Hepatocyte (in vitro differentiated cells): ENCODE measurements around the gene OPTC. TPM values are rescaled to one million over a fixed set of nuclear protein-coding genes. Genes with fewer than 3 reads are reported as not detected.
A peak's percentile ranks its signal among the peaks of the same experiment; 100 is the strongest.

Experiments used
- DNase-seq: peaks from one replicate; pipeline ENCODE4 v3.0.0-alpha.2; 2016; ENCODE audit warnings: low spot score
- H2AFZ ChIP-seq: fragments of 200-600 bp; sonication (generic); 2 replicates; pipeline ENCODE4 v1.6.0; 2016; ENCODE audit warnings: antibody characterized with exemption, mild to moderate bottlenecking
- H3K27ac ChIP-seq: fragments of 200-600 bp; sonication (generic); 2 replicates; pipeline ENCODE4 v1.5.1; 2016; ENCODE audit warnings: mild to moderate bottlenecking
- H3K27me3 ChIP-seq: fragments of 200-600 bp; sonication (generic); 2 replicates; pipeline ENCODE4 v1.6.1; 2016
- H3K36me3 ChIP-seq: fragments of 200-600 bp; sonication (generic); replicated peaks from 2 replicates; pipeline ENCODE4 v1.5.1; 2016; ENCODE audit warnings: low read depth; ENCODE audit not compliant: insufficient read depth
- H3K4me1 ChIP-seq: fragments of 200-600 bp; sonication (generic); 2 replicates; pipeline ENCODE4 v1.5.1; 2016; ENCODE audit warnings: mild to moderate bottlenecking, moderate library complexity; ENCODE audit not compliant: insufficient read depth
- H3K4me2 ChIP-seq: fragments of 200-600 bp; sonication (generic); 2 replicates; pipeline ENCODE4 v1.6.0; 2016
- H3K4me3 ChIP-seq: fragments of 200-600 bp; sonication (generic); 2 replicates; pipeline ENCODE4 v1.5.1; 2016; ENCODE audit warnings: mild to moderate bottlenecking
- H3K79me2 ChIP-seq: fragments of 200-600 bp; sonication (generic); 2 replicates; pipeline ENCODE4 v1.6.0; 2017; ENCODE audit warnings: mild to moderate bottlenecking
- H3K9me2 ChIP-seq: fragments of 200-600 bp; sonication (generic); replicated peaks from 2 replicates; pipeline ENCODE4 v1.6.0; 2017; ENCODE audit warnings: mild to moderate bottlenecking; ENCODE audit not compliant: insufficient read depth
- H3K9me3 ChIP-seq: fragments of 200-600 bp; sonication (generic); 2 replicates; pipeline ENCODE4 v1.5.1; 2016; ENCODE audit warnings: low read depth, mild to moderate bottlenecking
- H4K20me1 ChIP-seq: fragments of 200-600 bp; sonication (generic); 2 replicates; pipeline ENCODE4 v1.6.0; 2016; ENCODE audit warnings: mild to moderate bottlenecking; ENCODE audit not compliant: insufficient read depth, poor library complexity, severe bottlenecking
- EZH2 ChIP-seq: fragments of 200-600 bp; sonication (generic); IDR thresholded peaks from 2 replicates; pipeline ENCODE4 v1.6.1; 2016; ENCODE audit warnings: antibody characterized with exemption, mild to moderate bottlenecking, borderline replicate concordance
- EZH2phosphoT487 ChIP-seq: fragments of 200-600 bp; sonication (generic); IDR thresholded peaks from one replicate; pipeline ENCODE4 v1.6.1; 2018; ENCODE audit warnings: antibody characterized with exemption, mild to moderate bottlenecking, low read depth, moderate library complexity; ENCODE audit not compliant: unreplicated experiment, severe bottlenecking
- WGBS: methylation state at CpG from one replicate; pipeline ENCODE4 v1.1.6; 2016; ENCODE audit warnings: low lambda C conversion rate; ENCODE audit errors: missing lambda C conversion rate; 5-methylcytosine and 5-hydroxymethylcytosine counted together
- polyA plus RNA-seq: library from polyadenylated mRNA; unstranded; fragments of >200 nt; fragmentation: Nextera tagmentation; extraction: Ambion mirVana; gene quantifications from 2 replicates; pipeline ENCODE4 v1.2.1, GENCODE V29; 2016
- total RNA-seq: library from RNA; depleted of rRNA; stranded (reverse); fragments of >200 nt; gene quantifications from 2 replicates; pipeline ENCODE4 v1.2.3, GENCODE V29; 2014
- TF ChIP-seq, protein P1 (sequence below): fragments of 200-600 bp; sonication (generic); IDR thresholded peaks from 2 replicates; pipeline ENCODE4 v1.5.1; 2016; ENCODE audit warnings: antibody characterized with exemption, mild to moderate bottlenecking; ENCODE audit not compliant: poor library complexity

OPTC gene
- total and polyA plus RNA-seq, 2 experiments from 2014 or later: 0.28 TPM; not detected in 1

DNA sequence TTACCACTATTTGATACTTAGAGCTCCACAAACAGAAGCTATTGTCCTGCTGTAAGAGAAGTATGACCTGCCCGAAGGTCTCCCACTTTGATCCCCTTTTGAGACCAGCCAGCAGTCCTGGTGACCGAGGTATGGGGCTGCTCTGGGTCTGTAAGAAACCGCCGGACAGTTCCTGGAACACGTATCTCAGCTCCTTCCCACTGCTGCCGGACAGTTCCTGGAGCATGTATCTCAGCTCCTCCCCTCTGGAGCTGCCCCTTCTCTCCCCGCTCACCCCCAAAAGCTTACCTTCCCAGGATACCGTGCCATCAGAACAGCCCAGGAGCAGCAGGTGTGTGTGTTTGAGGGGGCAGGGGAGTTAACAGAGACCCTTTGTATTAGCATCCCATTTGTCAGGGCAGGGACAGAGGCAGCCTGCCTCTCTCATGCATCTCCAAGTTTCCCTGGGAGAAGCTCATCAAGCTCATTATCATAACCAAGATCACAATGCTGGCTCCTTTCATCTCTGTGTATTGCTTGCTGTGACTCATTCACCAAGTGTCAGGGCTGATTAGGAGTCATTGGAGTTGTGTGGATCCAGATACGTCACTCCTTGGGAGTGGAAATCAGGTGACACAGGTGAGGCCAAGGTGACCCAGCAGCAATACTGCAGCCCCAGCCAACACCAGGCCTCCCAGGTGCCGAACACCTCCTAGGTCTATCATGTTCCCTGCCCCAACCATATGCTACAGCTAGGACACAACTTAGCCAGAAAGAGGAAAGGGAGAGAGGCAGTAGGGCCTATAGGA, 25.3 kb downstream of the OPTC start:
- Histone ChIP-seq H3K9me2 (no peaks in the 10 kb centered on the region), H3K79me2 (no peaks in the 10 kb centered on the region), H3K27ac (peak overlapping the region; percentile 92), H3K4me1 (peaks cover 31% of the 10 kb centered on the region), H3K4me2 (peak overlapping the region; percentile 54), H2AFZ (no peak overlapping the region), H3K4me3 (no peak overlapping the region), H3K27me3 (no peaks in the 10 kb centered on the region), H3K36me3 (no peaks in the 10 kb centered on the region), H4K20me1 (no peaks in the 10 kb centered on the region), H3K9me3 (no peaks in the 10 kb centered on the region)
- TF ChIP-seq EZH2 (no peak), EZH2phosphoT487 (no peak)
- TF ChIP-seq, protein P1, sequence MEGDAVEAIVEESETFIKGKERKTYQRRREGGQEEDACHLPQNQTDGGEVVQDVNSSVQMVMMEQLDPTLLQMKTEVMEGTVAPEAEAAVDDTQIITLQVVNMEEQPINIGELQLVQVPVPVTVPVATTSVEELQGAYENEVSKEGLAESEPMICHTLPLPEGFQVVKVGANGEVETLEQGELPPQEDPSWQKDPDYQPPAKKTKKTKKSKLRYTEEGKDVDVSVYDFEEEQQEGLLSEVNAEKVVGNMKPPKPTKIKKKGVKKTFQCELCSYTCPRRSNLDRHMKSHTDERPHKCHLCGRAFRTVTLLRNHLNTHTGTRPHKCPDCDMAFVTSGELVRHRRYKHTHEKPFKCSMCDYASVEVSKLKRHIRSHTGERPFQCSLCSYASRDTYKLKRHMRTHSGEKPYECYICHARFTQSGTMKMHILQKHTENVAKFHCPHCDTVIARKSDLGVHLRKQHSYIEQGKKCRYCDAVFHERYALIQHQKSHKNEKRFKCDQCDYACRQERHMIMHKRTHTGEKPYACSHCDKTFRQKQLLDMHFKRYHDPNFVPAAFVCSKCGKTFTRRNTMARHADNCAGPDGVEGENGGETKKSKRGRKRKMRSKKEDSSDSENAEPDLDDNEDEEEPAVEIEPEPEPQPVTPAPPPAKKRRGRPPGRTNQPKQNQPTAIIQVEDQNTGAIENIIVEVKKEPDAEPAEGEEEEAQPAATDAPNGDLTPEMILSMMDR: no peak
- 52% methylated on average over 10 of the region's 10 CpGs for WGBS
- DNase-seq: peak; percentile 82

DNA sequence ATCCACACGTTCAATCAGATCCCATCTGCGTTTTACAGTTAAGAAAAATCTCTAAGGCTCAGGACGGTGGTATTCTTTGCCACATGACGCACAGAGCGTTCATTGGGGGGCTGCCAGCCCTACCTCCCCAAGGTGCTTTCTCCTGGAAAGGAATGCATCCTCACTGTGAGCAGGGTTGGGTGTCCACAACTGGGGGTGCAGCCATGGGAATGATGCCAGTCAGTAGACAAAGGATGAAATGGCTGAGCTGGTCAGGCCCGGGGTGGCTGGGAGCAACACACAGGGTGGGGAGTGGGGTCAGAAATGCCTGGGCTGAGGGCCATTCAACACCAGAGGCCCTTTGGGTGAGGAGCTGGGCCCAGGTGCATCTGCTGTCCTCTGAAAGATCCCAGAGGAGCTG, 25.9 kb downstream of the OPTC start:
- H3K27me3 ChIP-seq: no peaks in the 10 kb centered on the region
- no peaks in the 10 kb centered on the region for H4K20me1 ChIP-seq
- H3K79me2 ChIP-seq: no peaks in the 10 kb centered on the region
- H3K36me3 ChIP-seq: no peaks in the 10 kb centered on the region
- no peak overlapping the region for H2AFZ ChIP-seq
- H3K9me3 ChIP-seq: no peaks in the 10 kb centered on the region
- no peak overlapping the region for H3K4me2 ChIP-seq
- TF ChIP-seq, protein P1: no peak
- no peak for TF ChIP-seq EZH2phosphoT487
- TF ChIP-seq EZH2: no peak
- 86% methylated on average over 6 of the region's 6 CpGs for WGBS
- no peak for DNase-seq
- no peak overlapping the region for H3K4me3 ChIP-seq
- peaks cover 26% of the 10 kb centered on the region for H3K4me1 ChIP-seq
- H3K27ac ChIP-seq: peak overlapping the region; percentile 89
- H3K9me2 ChIP-seq: no peaks in the 10 kb centered on the region

DNA sequence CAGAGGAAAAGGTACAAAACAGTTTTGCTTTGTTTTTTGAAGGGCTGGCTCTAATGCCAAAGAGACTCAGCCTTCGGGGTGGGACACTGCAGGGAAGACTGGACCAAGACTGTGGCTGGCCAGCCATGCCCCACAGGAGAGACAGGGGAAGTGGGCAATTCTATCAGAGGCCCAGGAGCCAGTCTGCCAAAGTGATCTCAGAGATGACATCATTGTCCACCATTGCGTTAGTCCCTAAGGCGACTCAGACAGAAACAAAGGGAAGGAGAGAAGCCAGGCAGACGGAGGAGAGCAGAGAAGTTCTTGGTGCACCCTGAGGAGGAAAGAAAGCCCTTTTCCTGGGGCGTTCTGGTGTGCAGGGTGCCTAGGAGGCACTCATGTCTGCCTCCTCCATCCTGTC, 26.4 kb downstream of the OPTC start:
- TF ChIP-seq EZH2: no peak
- TF ChIP-seq, protein P1: no peak
- TF ChIP-seq EZH2phosphoT487: no peak

More for the DNA sequence above, 26.4 kb downstream of the OPTC start:
- Histone ChIP-seq H3K4me3 (no peak overlapping the region), H3K36me3 (no peaks in the 10 kb centered on the region), H3K9me2 (no peaks in the 10 kb centered on the region), H4K20me1 (no peaks in the 10 kb centered on the region), H3K9me3 (no peaks in the 10 kb centered on the region), H2AFZ (no peak overlapping the region), H3K27ac (peak overlapping the region; percentile 89), H3K79me2 (no peaks in the 10 kb centered on the region), H3K4me2 (no peak overlapping the region), H3K27me3 (no peaks in the 10 kb centered on the region), H3K4me1 (peaks cover 26% of the 10 kb centered on the region)
- no peak for DNase-seq
- WGBS: 79% methylated on average over 5 of the region's 5 CpGs
